ENCODE measurements around the gene DHRS7B.
"Not testable (repeated sequence)": the region's sequence is repeated elsewhere in the genome, so short reads cannot be mapped to it uniquely, and the experiment has no call there.

DNA sequence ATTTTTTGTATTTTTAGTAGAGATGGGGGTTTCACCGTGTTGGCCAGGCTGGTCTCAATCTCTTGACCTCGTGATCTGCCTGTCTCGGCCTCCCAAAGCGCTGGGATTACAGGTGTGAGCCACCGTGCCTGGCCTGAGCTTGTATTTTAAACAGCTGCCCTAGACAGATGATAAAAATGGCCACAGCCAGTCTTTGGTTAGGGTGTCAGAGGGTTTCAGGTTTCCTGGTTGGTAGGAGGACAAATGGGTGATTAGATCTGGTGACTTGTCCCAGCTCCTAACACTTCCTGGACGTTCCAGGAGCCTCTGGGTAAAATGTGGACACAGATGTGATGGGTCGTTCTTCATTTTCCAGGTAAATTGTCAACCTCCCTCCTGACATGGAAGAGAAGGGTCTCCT lies 65.7 kb downstream of the DHRS7B start:
- not testable (repeated sequence) for TF ChIP-seq POLR2A (IDR thresholded peaks at IDR 0.05)
- TF ChIP-seq, protein P1, sequence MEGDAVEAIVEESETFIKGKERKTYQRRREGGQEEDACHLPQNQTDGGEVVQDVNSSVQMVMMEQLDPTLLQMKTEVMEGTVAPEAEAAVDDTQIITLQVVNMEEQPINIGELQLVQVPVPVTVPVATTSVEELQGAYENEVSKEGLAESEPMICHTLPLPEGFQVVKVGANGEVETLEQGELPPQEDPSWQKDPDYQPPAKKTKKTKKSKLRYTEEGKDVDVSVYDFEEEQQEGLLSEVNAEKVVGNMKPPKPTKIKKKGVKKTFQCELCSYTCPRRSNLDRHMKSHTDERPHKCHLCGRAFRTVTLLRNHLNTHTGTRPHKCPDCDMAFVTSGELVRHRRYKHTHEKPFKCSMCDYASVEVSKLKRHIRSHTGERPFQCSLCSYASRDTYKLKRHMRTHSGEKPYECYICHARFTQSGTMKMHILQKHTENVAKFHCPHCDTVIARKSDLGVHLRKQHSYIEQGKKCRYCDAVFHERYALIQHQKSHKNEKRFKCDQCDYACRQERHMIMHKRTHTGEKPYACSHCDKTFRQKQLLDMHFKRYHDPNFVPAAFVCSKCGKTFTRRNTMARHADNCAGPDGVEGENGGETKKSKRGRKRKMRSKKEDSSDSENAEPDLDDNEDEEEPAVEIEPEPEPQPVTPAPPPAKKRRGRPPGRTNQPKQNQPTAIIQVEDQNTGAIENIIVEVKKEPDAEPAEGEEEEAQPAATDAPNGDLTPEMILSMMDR (IDR thresholded peaks at IDR 0.05) = not testable (repeated sequence)

Measured in heart left ventricle (tissue), 13 donors.